ENCODE results near the gene RAB5B. TPM values are rescaled to one million over a fixed set of nuclear protein-coding genes. Genes with fewer than 3 reads are reported as not detected.
"Not testable (repeated sequence)": the region's sequence is repeated elsewhere in the genome, so short reads cannot be mapped to it uniquely, and the experiment has no call there.

RAB5B gene
- total RNA-seq, 1 donor from 2014 or later = 138 TPM

GRCh38 chr12:56037161-56037560, 63.3 kb downstream of the RAB5B start:
- DNase-seq (no peak), ATAC-seq (no peak)
- TF ChIP-seq, protein P1, sequence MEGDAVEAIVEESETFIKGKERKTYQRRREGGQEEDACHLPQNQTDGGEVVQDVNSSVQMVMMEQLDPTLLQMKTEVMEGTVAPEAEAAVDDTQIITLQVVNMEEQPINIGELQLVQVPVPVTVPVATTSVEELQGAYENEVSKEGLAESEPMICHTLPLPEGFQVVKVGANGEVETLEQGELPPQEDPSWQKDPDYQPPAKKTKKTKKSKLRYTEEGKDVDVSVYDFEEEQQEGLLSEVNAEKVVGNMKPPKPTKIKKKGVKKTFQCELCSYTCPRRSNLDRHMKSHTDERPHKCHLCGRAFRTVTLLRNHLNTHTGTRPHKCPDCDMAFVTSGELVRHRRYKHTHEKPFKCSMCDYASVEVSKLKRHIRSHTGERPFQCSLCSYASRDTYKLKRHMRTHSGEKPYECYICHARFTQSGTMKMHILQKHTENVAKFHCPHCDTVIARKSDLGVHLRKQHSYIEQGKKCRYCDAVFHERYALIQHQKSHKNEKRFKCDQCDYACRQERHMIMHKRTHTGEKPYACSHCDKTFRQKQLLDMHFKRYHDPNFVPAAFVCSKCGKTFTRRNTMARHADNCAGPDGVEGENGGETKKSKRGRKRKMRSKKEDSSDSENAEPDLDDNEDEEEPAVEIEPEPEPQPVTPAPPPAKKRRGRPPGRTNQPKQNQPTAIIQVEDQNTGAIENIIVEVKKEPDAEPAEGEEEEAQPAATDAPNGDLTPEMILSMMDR (IDR thresholded peaks at IDR 0.05) = no peak
- Histone ChIP-seq H3K4me1 (peaks cover 7% of the 10 kb centered on the region), H3K4me3 (no peak overlapping the region), H3K36me3 (peaks cover 57% of the 10 kb centered on the region), H3K27ac (no peak overlapping the region), H3K9me3 (no peaks in the 10 kb centered on the region), H3K27me3 (ENCODE audit: low read depth) (no peaks in the 10 kb centered on the region)
- intact Hi-C loops (cut with DNase I) = no loop called here

DNA sequence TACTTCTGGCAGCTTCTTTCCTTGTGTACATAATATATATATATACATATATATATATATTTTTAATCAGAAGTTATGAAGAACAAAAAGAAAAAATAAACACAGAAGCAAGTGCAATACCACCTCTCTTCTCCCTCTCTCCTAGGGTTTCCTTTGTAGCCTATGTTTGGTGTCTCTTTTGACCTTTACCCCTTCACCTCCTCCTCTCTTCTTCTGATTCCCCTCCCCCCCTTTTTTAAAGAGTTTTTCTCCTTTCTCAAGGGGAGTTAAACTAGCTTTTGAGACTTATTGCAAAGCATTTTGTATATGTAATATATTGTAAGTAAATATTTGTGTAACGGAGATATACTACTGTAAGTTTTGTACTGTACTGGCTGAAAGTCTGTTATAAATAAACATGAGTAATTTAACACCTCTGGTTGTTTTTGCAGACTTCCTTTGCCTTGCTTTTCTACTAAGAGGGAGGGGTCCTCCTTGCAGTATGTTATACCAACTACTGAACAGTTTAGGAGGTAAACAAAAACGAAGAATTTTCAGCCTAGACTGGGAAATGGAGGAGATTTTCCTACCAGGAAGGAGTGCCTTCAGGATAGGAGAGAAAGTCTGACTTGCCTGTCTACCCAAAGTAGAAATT, 64.3 kb downstream of the RAB5B start:
- H3K27ac ChIP-seq = no peak overlapping the region
- ATAC-seq (no peak), DNase-seq (no peak)
- TF ChIP-seq, protein P1 (IDR thresholded peaks at IDR 0.05) = no peak
- no peaks in the 10 kb centered on the region for H3K9me3 ChIP-seq
- intact Hi-C loops (cut with DNase I) = no loop called here
- no peaks in the 10 kb centered on the region for H3K27me3 ChIP-seq (ENCODE audit: low read depth)
- H3K4me3 ChIP-seq = no peak overlapping the region
- H3K36me3 ChIP-seq = peaks cover 52% of the 10 kb centered on the region
- H3K4me1 ChIP-seq = peaks cover 13% of the 10 kb centered on the region

- Histone ChIP-seq H3K27me3 (ENCODE audit: low read depth) (no peaks in the 10 kb centered on the region), H3K4me3 (no peak overlapping the region), H3K9me3 (no peaks in the 10 kb centered on the region), H3K4me1 (peaks cover 21% of the 10 kb centered on the region), H3K36me3 (peaks cover 54% of the 10 kb centered on the region), H3K27ac (no peak overlapping the region)
- ATAC-seq (no peak), DNase-seq (no peak)
- TF ChIP-seq, protein P1 (IDR thresholded peaks at IDR 0.05) = no peak
- intact Hi-C loops (cut with DNase I) = no loop called here
These were observed 66.3 kb downstream of the RAB5B start for GRCh38 chr12:56040151-56040550.

DNA sequence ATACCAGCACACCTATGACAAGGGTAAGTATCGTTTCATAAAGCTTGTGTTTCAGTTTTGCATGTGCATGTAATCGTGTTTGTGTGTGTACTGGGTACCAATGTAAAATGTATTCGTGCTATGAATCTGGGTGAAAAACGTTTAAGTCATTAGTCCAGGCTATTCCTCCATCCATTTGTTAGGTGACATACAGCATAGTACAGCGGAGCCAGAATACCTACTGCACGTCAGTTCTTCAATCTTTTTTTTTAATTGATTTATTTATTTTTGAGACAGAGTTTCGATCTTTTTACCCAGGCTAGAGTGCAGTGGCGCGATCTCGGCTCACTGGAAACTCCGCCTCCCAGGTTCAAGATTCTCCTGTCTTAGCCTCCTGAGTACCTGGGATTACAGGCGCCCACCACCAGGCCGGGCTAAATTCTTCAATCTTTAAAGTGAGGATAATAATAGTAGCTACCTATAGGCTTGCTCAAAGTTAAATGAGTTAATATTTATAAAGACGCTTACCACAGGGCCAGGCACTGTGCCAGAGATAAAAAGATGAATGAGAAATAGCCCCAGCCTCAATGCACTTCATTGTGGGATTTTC, 67.2 kb downstream of the RAB5B start:
- ATAC-seq (no peak), DNase-seq (no peak)
- no peaks in the 10 kb centered on the region for H3K27me3 ChIP-seq (ENCODE audit: low read depth)
- H3K27ac ChIP-seq = peak overlapping the region; percentile 97
- TF ChIP-seq, protein P1 (IDR thresholded peaks at IDR 0.05) = no peak
- H3K4me1 ChIP-seq = peaks cover 21% of the 10 kb centered on the region
- no peaks in the 10 kb centered on the region for H3K9me3 ChIP-seq
- peak overlapping the region; percentile 92 for H3K4me3 ChIP-seq
- intact Hi-C loops (cut with DNase I) = no loop called here
- peaks cover 51% of the 10 kb centered on the region for H3K36me3 ChIP-seq

- Histone ChIP-seq H3K4me1 (peaks cover 21% of the 10 kb centered on the region), H3K27ac (peak within 1 kb of the TSS; percentile 97), H3K27me3 (ENCODE audit: low read depth) (no peaks in the 10 kb centered on the region), H3K9me3 (no peaks in the 10 kb centered on the region), H3K36me3 (peaks cover 45% of the 10 kb centered on the region), H3K4me3 (peak within 1 kb of the TSS; percentile 92)
- DNase-seq (peak; percentile 96), ATAC-seq (peak; percentile 97 to 98)
- TF ChIP-seq, protein P1 (IDR thresholded peaks at IDR 0.05) = peak; percentile 47
- intact Hi-C loops (cut with DNase I) = no loop called here
These were observed 67.9 kb downstream of the RAB5B start, which contains the start of gene RPS26 for GRCh38 chr12:56041552-56042429. Gene RPS26, plus strand, starts transcription at chr12:56041918. Its CDS starts 249 bp downstream, at chr12:56042167.

DNA sequence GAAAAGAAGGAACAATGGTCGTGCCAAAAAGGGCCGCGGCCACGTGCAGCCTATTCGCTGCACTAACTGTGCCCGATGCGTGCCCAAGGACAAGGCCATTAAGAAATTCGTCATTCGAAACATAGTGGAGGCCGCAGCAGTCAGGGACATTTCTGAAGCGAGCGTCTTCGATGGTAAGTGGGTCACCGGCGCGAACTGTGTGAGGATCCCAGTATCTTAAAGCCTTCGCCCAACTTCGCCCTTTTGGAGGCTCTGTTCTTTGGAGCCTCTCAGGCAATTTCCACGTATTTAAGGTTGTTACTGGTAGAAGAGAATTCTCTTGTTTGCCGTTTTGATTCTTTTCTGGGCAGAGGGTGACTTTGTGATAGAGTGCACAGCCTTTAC, 68.5 kb downstream of the RAB5B start:
- DNase-seq; H3K27me3 ChIP-seq (ENCODE audit: low read depth); H3K9me3 ChIP-seq; intact Hi-C loops (cut with DNase I): not testable (repeated sequence)
- peak overlapping the region; percentile 92 for H3K4me3 ChIP-seq
- H3K4me1 ChIP-seq = peaks cover 21% of the 10 kb centered on the region
- H3K36me3 ChIP-seq = peaks cover 41% of the 10 kb centered on the region
- peak in 1 of 2 donors; percentile 1 for ATAC-seq
- peak overlapping the region; percentile 97 for H3K27ac ChIP-seq
